K562 (cell line): ENCODE data around the gene AURKB. TPM values are rescaled to one million over a fixed set of nuclear protein-coding genes. Genes with fewer than 3 reads are reported as not detected.

ENCODE experiments used
- CHD7 ChIP-seq: fragments of 200-600 bp; sonication (generic); IDR thresholded peaks from one replicate; pipeline ENCODE4 v1.6.1; 2012; ENCODE audit warnings: mild to moderate bottlenecking, low read depth, low read length, inconsistent platforms
- EP400 ChIP-seq: fragments of 450-650 bp; IDR thresholded peaks from 2 replicates; pipeline ENCODE4 v1.6.1; 2017; ENCODE audit warnings: antibody characterized with exemption, mild to moderate bottlenecking, moderate library complexity
- HDAC3 ChIP-seq: fragments of 450-650 bp; IDR thresholded peaks from 2 replicates; pipeline ENCODE4 v1.6.1; 2018; ENCODE audit warnings: borderline replicate concordance, mild to moderate bottlenecking, moderate library complexity; ENCODE audit not compliant: partially characterized antibody
- HDAC8 ChIP-seq: fragments of 450-650 bp; IDR thresholded peaks from 2 replicates; pipeline ENCODE4 v1.6.1; 2016; ENCODE audit warnings: mild to moderate bottlenecking, missing genetic modification characterization, moderate library complexity, missing compliant biosample characterization
- MLLT1 ChIP-seq, 2 experiments: fragments of 450-650 bp; IDR thresholded peaks; 2 replicates each; pipeline ENCODE4 v1.6.1; 2016
- NEUROD1 ChIP-seq: fragments of 150-350 bp; IDR thresholded peaks from 2 replicates; pipeline ENCODE4 v1.6.1; 2014; ENCODE audit warnings: borderline replicate concordance, low read length, low read depth; ENCODE audit not compliant: partially characterized antibody
- ZFP36 ChIP-seq: fragments of 150-350 bp; IDR thresholded peaks from 2 replicates; pipeline ENCODE4 v1.6.1; 2018; ENCODE audit warnings: low read length, low read depth; ENCODE audit not compliant: partially characterized antibody
- ZNF354B ChIP-seq: fragments of 250-450 bp; sonication (Bioruptor Pico); IDR thresholded peaks from 2 replicates; pipeline ENCODE4 v1.4.0; 2020
- ZNF583 ChIP-seq: fragments of 250-450 bp; sonication (Bioruptor Pico); IDR thresholded peaks from 2 replicates; pipeline ENCODE4 v1.4.0; 2020
- ZZZ3 ChIP-seq: fragments of 450-650 bp; IDR thresholded peaks from 2 replicates; pipeline ENCODE4 v1.6.1; 2016; ENCODE audit warnings: antibody characterized with exemption, mild to moderate bottlenecking, moderate library complexity
- polyA plus RNA-seq, 8 experiments: library from polyadenylated mRNA; depleted of rRNA in 4 of 8; stranded (reverse) in 5 of 8; unstranded in 3 of 8; fragments of >200 nt; fragmentation: Nextera tagmentation in 2 of 8; fragmentation: Illumina TruSeq in 1 of 8; extraction: Ambion mirVana in 2 of 8; extraction: Trizol in 1 of 8; gene quantifications; 2 replicates each; pipeline versions ENCODE4 v1.2.1 to v1.2.3, GENCODE V29; 2011 to 2014; ENCODE audit warnings: inconsistent platforms in 1 of 8, missing spikeins in 1 of 8
- total RNA-seq, 7 experiments: library from RNA; depleted of rRNA in 6 of 7; stranded (reverse); fragments of >200 nt in 6 of 7; fragmentation: Illumina TruSeq in 2 of 7; extraction: Trizol in 2 of 7; gene quantifications; 2 replicates each; pipeline versions ENCODE4 v1.2.1 to v1.2.3, GENCODE V29; 2011 to 2021; ENCODE audit warnings: low replicate concordance in 1 of 7
- TF ChIP-seq, protein P1 (sequence below): sonication (generic); formaldehyde crosslinking; IDR thresholded peaks from 2 replicates; pipeline ENCODE4 v1.8.1; 2023; ENCODE audit warnings: mild to moderate bottlenecking, missing genetic modification reagents, moderate library complexity
- TF ChIP-seq, protein P2 (sequence below): conservative IDR thresholded peaks from 2 replicates; pipeline ENCODE4 v1.6.1; 2011; ENCODE audit warnings: low read depth, mild to moderate bottlenecking, low read length; ENCODE audit not compliant: control insufficient read depth

AURKB gene
- total and polyA plus RNA-seq, 9 of the 15 experiments (the other 6 are each of a cell fraction or from before 2014, with no cell fraction given): 27.2 to 114 (median 74.8) TPM

DNA sequence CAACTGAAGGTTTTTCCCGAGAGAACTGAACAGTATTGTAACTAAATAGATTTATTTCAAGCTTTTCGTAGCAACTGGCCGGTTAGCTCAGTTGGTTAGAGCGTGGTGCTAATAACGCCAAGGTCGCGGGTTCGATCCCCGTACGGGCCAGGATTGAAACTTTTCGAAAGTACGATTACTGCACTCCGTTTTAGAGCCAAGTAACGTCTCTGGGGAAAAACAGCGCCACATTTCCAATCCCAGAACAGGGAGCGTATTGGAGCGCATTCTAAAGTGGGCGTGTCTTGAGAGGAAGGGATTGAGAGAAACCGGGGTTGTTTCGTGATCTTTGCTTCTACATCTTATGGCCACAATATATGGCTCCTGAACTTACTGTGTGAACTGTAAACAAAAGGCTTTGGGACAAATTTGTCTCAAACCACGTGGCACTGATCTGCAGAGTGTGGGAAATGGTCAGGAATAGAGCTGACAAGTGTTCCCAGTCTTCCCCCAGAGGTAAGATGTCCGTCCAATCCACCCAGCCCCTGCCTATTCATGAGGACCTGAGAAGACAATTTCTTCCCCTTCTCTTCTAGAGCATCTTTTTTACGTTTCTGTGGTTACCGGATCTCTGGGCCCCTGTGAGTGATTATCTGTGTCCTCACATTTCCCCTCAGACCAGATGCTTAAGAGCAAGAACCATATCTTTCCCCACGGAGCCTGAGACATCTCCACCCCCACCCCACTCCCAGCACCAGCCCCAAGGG is 22.7 kb downstream of the AURKB start (continued):
- no peak for TF ChIP-seq CHD7
- TF ChIP-seq ZZZ3: no peak
- TF ChIP-seq, protein P1, sequence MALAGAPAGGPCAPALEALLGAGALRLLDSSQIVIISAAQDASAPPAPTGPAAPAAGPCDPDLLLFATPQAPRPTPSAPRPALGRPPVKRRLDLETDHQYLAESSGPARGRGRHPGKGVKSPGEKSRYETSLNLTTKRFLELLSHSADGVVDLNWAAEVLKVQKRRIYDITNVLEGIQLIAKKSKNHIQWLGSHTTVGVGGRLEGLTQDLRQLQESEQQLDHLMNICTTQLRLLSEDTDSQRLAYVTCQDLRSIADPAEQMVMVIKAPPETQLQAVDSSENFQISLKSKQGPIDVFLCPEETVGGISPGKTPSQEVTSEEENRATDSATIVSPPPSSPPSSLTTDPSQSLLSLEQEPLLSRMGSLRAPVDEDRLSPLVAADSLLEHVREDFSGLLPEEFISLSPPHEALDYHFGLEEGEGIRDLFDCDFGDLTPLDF (CRISPR knock-in tag): 0 out of 2 replicates have a peak, but pooled peaks have one; percentile 68
- TF ChIP-seq HDAC3: peak; percentile 15
- TF ChIP-seq NEUROD1: no peak
- no peak for TF ChIP-seq MLLT1 (IDR thresholded peaks at IDR 0.05)
- TF ChIP-seq ZFP36: peak; percentile 3
- TF ChIP-seq, protein P2, sequence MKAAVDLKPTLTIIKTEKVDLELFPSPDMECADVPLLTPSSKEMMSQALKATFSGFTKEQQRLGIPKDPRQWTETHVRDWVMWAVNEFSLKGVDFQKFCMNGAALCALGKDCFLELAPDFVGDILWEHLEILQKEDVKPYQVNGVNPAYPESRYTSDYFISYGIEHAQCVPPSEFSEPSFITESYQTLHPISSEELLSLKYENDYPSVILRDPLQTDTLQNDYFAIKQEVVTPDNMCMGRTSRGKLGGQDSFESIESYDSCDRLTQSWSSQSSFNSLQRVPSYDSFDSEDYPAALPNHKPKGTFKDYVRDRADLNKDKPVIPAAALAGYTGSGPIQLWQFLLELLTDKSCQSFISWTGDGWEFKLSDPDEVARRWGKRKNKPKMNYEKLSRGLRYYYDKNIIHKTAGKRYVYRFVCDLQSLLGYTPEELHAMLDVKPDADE: no peak
- TF ChIP-seq HDAC8 (tag): no peak
- no peak for TF ChIP-seq ZNF354B (CRISPR knock-in tag)
- no peak for TF ChIP-seq ZNF583 (CRISPR knock-in tag)
- TF ChIP-seq EP400: peak; percentile 53
